Breast epithelium (tissue), 4 donors: Measurements from ENCODE around the gene MYO15A. TPM values are rescaled to one million over a fixed set of nuclear protein-coding genes. Genes with fewer than 3 reads are reported as not detected.

Source experiments
- DNase-seq, 2 donors: peaks; one replicate each; pipeline ENCODE4 v3.0.0-alpha.2; 2019; ENCODE audit warnings: low spot score in 2 of 2
- H3K27ac ChIP-seq, 2 donors: fragments of 200-600 bp; sonication (generic) in 1 of 2; one replicate each; pipeline ENCODE4 v1.5.1; 2016 to 2019; ENCODE audit warnings: mild to moderate bottlenecking in 1 of 2
- H3K27me3 ChIP-seq, 2 donors: fragments of 200-600 bp; sonication (generic) in 1 of 2; one replicate each; pipeline versions ENCODE4 v1.5.1 to v1.6.0; 2017 to 2019; ENCODE audit warnings: control low read depth in 1 of 2, mild to moderate bottlenecking in 1 of 2
- H3K36me3 ChIP-seq: fragments of 200-600 bp; one replicate; pipeline ENCODE4 v1.5.1; 2019
- H3K4me1 ChIP-seq, 2 donors: fragments of 200-600 bp; sonication (generic); one replicate each; pipeline ENCODE4 v1.5.1; 2016 to 2019; ENCODE audit warnings: control low read depth in 1 of 2
- H3K4me3 ChIP-seq, 3 donors: fragments of 200-600 bp; sonication (generic); 1 replicate in 2 of 3; 2 replicates in 1 of 3; pipeline ENCODE4 v1.5.1; 2016 to 2019; ENCODE audit warnings: mild to moderate bottlenecking in 3 of 3, moderate library complexity in 2 of 3
- H3K9me3 ChIP-seq, 2 donors: fragments of 200-600 bp; sonication (generic) in 1 of 2; one replicate each; pipeline ENCODE4 v1.5.1; 2016 to 2019; ENCODE audit warnings: control low read depth in 1 of 2
- POLR2A ChIP-seq: fragments of 450-650 bp; IDR thresholded peaks from one replicate; pipeline ENCODE4 v1.6.1; 2016; ENCODE audit warnings: antibody characterized with exemption, mild to moderate bottlenecking, moderate library complexity
- POLR2AphosphoS5 ChIP-seq, 3 donors: sonication (generic); formaldehyde crosslinking; IDR thresholded peaks; one replicate each; pipeline ENCODE4 v1.6.1; 2017; ENCODE audit warnings: antibody characterized with exemption in 3 of 3
- intact Hi-C: fragments of 100-400 bp; cut with DNase I; formaldehyde crosslinking; loops from one replicate; pipeline ENCODE4 v1.15.1; 2023; ENCODE audit warnings: low total_unique reads
- total RNA-seq, 3 donors: library from RNA; depleted of rRNA; stranded (reverse); fragments of >200 nt; gene quantifications; one replicate each; pipeline ENCODE4 v1.1.0, GENCODE V29; 2016
- TF ChIP-seq, protein P1 (sequence below), 3 donors: fragments of 450-650 bp; IDR thresholded peaks; one replicate each; pipeline ENCODE4 v1.5.1; 2016 to 2017; ENCODE audit warnings: antibody characterized with exemption in 3 of 3, mild to moderate bottlenecking in 3 of 3, moderate library complexity in 3 of 3

The MYO15A gene
- total RNA-seq, 3 donors from 2014 or later: 1.2 to 2.9 (median 2.2) TPM

DNA sequence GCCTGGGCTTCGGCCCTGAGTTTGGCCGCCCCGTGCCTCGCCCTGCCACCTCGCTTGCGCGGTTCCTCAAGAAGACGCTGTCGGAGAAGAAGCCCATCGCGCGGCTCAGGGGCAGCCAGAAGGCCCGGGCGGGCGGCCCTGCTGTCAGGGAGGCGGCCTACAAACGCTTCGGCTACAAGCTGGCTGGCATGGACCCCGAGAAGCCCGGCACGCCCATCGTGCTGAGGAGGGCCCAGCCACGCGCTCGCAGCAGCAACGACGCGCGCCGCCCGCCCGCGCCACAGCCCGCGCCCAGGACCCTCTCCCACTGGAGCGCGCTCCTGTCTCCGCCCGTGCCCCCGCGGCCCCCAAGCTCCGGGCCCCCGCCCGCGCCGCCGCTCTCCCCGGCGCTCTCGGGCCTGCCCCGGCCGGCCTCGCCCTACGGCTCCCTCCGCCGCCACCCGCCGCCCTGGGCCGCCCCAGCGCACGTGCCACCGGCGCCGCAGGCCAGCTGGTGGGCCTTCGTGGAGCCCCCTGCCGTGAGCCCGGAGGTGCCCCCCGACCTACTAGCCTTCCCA lies 12.0 kb downstream of the MYO15A start:
- H3K4me3 ChIP-seq: no peak overlapping the region
- H3K36me3 ChIP-seq: no peaks in the 10 kb centered on the region
- H3K4me1 ChIP-seq: no peaks in the 10 kb centered on the region
- intact Hi-C loops: no loop called here
- peaks cover 0 to 6% of the 10 kb centered on the region in 2 donors for H3K9me3 ChIP-seq
- TF ChIP-seq POLR2AphosphoS5 (IDR thresholded peaks at IDR 0.05) (no peak), POLR2A (no peak)
- TF ChIP-seq, protein P1, sequence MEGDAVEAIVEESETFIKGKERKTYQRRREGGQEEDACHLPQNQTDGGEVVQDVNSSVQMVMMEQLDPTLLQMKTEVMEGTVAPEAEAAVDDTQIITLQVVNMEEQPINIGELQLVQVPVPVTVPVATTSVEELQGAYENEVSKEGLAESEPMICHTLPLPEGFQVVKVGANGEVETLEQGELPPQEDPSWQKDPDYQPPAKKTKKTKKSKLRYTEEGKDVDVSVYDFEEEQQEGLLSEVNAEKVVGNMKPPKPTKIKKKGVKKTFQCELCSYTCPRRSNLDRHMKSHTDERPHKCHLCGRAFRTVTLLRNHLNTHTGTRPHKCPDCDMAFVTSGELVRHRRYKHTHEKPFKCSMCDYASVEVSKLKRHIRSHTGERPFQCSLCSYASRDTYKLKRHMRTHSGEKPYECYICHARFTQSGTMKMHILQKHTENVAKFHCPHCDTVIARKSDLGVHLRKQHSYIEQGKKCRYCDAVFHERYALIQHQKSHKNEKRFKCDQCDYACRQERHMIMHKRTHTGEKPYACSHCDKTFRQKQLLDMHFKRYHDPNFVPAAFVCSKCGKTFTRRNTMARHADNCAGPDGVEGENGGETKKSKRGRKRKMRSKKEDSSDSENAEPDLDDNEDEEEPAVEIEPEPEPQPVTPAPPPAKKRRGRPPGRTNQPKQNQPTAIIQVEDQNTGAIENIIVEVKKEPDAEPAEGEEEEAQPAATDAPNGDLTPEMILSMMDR (IDR thresholded peaks at IDR 0.05): no peak
- no peak for DNase-seq
- no peak overlapping the region for H3K27ac ChIP-seq
- H3K27me3 ChIP-seq: no peaks in the 10 kb centered on the region

GRCh38 chr17:18121144-18121910 lies 12.8 kb downstream of the MYO15A start:
- Histone ChIP-seq H3K4me3 (no peak overlapping the region), H3K27ac (no peak overlapping the region), H3K4me1 (no peaks in the 10 kb centered on the region), H3K27me3 (no peaks in the 10 kb centered on the region), H3K36me3 (no peaks in the 10 kb centered on the region), H3K9me3 (peaks cover 0 to 6% of the 10 kb centered on the region in 2 donors)
- DNase-seq: no peak
- intact Hi-C loops: no loop called here
- TF ChIP-seq POLR2A: no peak
- TF ChIP-seq, protein P1 (IDR thresholded peaks at IDR 0.05): no peak
- no peak for TF ChIP-seq POLR2AphosphoS5 (IDR thresholded peaks at IDR 0.05)

GRCh38 chr17:18122990-18123753 lies 14.6 kb downstream of the MYO15A start:
- Histone ChIP-seq H3K9me3 (peaks cover 0 to 6% of the 10 kb centered on the region in 2 donors), H3K4me1 (no peaks in the 10 kb centered on the region), H3K27ac (no peak overlapping the region), H3K4me3 (no peak overlapping the region), H3K27me3 (no peaks in the 10 kb centered on the region), H3K36me3 (no peaks in the 10 kb centered on the region)
- TF ChIP-seq, protein P1 (IDR thresholded peaks at IDR 0.05): no peak
- TF ChIP-seq POLR2A (no peak), POLR2AphosphoS5 (IDR thresholded peaks at IDR 0.05) (no peak)
- DNase-seq: no peak
- intact Hi-C loops: loop anchor here (2.0 kb wide), 1 partner anchor 38 kb away; no protein-coding TSS in a partner anchor

DNA sequence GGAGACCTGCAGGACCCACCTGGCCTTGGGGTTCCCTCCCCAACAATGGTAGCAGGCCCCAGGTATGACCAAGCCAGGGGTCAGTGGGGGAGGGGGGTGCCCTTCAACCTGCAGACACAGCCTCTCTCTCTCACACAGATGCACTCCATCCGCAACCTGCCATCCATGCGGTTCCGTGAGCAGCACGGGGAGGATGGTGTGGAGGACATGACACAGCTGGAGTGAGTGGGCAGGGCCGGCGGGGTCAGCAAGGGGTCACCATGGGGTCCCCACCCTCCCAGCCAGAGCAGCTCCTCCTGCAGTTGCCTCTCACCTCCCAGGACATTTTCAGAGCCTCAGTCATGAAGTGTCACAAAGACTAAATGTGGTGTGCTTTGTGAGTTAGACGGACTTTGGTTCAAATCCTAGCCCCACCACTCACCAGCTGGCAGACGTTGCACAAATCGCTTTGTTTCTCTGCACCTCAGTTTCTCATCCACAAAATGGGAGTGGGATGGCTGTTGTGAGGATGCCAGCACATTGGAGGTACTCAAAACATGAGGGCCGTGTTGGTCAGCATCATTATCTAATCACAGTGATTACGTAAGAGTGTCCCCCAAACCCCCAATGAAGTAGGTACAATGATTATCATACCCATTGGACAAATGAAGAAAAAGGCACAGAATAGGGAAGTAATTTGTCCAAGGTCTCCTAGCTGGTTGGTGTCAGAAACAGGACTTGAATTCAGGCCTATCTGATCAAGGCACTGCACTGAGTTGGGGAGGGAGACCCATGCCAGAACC lies 16.0 kb downstream of the MYO15A start:
- no peak overlapping the region for H3K27ac ChIP-seq
- H3K4me1 ChIP-seq: no peaks in the 10 kb centered on the region
- H3K4me3 ChIP-seq: no peak overlapping the region
- peaks cover 0 to 5% of the 10 kb centered on the region in 2 donors for H3K9me3 ChIP-seq
- TF ChIP-seq POLR2AphosphoS5 (IDR thresholded peaks at IDR 0.05) (no peak), POLR2A (no peak)
- TF ChIP-seq, protein P1 (IDR thresholded peaks at IDR 0.05): no peak
- DNase-seq: no peak
- no peaks in the 10 kb centered on the region for H3K36me3 ChIP-seq
- H3K27me3 ChIP-seq: no peaks in the 10 kb centered on the region
- intact Hi-C loops: no loop called here
